Inferior parietal cortex (tissue), 1 donor: ENCODE results near the gene GSTP1.
A peak's percentile ranks its signal among the peaks of the same experiment; 100 is the strongest.

Experiments
- DNase-seq: peaks from one replicate; pipeline ENCODE4 v3.0.0-alpha.2; 2016; ENCODE audit errors: extremely low spot score

The GSTP1 gene

GRCh38 chr11:67630228-67630942 is 46.8 kb downstream of the GSTP1 start:
- peak; percentile 83 for DNase-seq

GRCh38 chr11:67630943-67631331 is 47.3 kb downstream of the GSTP1 start:
- no peak for DNase-seq

GRCh38 chr11:67631411-67631810 is 47.8 kb downstream of the GSTP1 start:
- DNase-seq = no peak

- DNase-seq = no peak
These were observed 48.2 kb downstream of the GSTP1 start for GRCh38 chr11:67631853-67632174.

GRCh38 chr11:67632175-67632981 is 48.8 kb downstream of the GSTP1 start:
- no peak for DNase-seq

- no peak for DNase-seq
These were observed 49.6 kb downstream of the GSTP1 start for GRCh38 chr11:67632982-67633755.

- no peak for DNase-seq
These were observed 50.2 kb downstream of the GSTP1 start for GRCh38 chr11:67633758-67634365.

- DNase-seq = no peak
These were observed 51.0 kb downstream of the GSTP1 start for GRCh38 chr11:67634366-67635230.

GRCh38 chr11:67635231-67635521 is 51.6 kb downstream of the GSTP1 start:
- DNase-seq = no peak
